Measurements from ENCODE around the gene JMJD8. TPM values are rescaled to one million over a fixed set of nuclear protein-coding genes. Genes with fewer than 3 reads are reported as not detected.

The JMJD8 gene
- total RNA-seq, 1 donor from 2014 or later: 43.1 TPM

DNA sequence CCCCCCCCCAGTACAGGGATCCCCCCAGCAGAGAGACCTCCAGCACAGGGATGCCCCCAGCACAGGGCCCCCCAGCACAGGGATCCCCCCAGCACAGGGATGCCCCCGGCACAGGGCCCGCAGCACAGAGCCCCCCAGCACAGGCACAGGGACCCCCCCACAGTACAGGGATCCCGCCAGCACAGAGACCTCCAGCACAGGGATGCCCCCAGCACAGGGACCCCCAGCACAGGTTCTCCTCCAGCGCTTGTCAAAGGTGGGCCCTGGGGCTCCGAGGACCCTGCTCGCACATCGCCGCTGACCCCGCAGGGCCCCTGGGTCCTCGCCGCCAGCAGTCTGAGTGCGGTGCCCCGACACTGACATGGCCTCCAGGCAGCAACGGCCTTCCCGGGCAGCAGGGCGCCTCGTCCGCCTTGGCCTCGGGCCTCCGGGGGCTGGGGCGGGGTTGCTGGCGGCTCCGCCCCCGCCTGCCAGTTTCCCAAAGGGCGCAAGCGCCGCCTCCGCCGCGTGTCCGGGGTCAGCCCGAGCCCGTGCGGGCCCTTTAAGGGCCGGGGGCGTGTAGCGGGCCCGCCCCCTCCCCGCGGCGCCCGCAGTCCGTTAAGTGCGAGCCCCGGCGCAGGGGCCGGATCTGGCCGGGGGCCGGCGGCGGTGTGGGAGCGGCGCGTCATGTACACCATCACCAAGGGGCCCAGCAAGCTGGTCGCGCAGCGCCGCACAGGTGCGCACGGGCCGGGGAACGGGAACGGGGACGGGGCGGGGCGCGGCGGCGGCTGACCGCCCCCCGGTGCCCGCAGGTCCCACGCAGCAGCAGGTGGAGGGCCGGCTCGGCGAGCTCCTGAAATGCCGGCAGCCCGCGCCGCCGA, 42.6 kb downstream of the JMJD8 start, which contains the start of gene MCRIP2:
MCRIP2 (plus strand) TSS at position 503 of the 863 bp plus-strand sequence; CDS start at position 667, 164 bp downstream.
- H3K9me3 ChIP-seq (replicated peaks): no peaks in the 10 kb centered on the region
- peak within 1 kb of the TSS; percentile 87 for H3K4me3 ChIP-seq
- H3K4me1 ChIP-seq: peaks cover 70% of the 10 kb centered on the region
- TF ChIP-seq CTCF (IDR thresholded peaks at IDR 0.05; ENCODE audit: borderline replicate concordance): no peak
- H3K27ac ChIP-seq (replicated peaks): peak within 1 kb of the TSS; percentile 97
- H3K36me3 ChIP-seq: peaks cover 7% of the 10 kb centered on the region
- intact Hi-C loops (cut with micrococcal nuclease): no loop called here
- DNase-seq: peak; percentile 89
- H3K27me3 ChIP-seq (ENCODE audit: low read depth): no peaks in the 10 kb centered on the region

- DNase-seq: no peak
- H3K4me1 ChIP-seq: peaks cover 68% of the 10 kb centered on the region
- peak overlapping the region; percentile 97 for H3K27ac ChIP-seq (replicated peaks)
- intact Hi-C loops (cut with micrococcal nuclease): no loop called here
- peak overlapping the region; percentile 87 for H3K4me3 ChIP-seq
- H3K9me3 ChIP-seq (replicated peaks): no peaks in the 10 kb centered on the region
- H3K36me3 ChIP-seq: peaks cover 7% of the 10 kb centered on the region
- no peak for TF ChIP-seq CTCF (IDR thresholded peaks at IDR 0.05; ENCODE audit: borderline replicate concordance)
- H3K27me3 ChIP-seq (ENCODE audit: low read depth): no peaks in the 10 kb centered on the region
Measured at GRCh38 chr16:640614-641013, 43.5 kb downstream of the JMJD8 start.

DNA sequence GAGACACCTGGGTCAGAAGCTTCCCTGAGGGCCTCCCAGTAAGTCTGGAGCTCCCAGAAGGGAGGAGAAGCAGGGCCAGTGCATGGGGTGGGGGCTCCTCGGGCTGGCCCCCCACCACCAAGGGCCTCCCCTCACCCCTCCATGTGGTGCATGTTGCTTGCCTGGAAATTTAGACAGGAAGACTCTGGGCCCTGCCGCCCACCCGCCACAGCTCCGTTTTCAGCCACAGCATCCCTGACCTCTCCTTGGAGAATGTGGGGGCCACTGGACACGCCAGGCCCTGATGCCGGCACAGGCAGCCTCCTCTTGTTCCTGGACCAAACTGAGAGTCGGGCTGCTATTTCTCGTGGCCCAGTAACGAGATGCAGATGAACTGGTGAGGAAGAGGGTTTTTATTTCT, 45.3 kb downstream of the JMJD8 start:
- no peak overlapping the region for H3K4me3 ChIP-seq
- peak overlapping the region; percentile 99 for H3K27ac ChIP-seq (replicated peaks)
- TF ChIP-seq CTCF (IDR thresholded peaks at IDR 0.05; ENCODE audit: borderline replicate concordance): no peak
- H3K4me1 ChIP-seq: peaks cover 60% of the 10 kb centered on the region
- no peak for DNase-seq
- H3K36me3 ChIP-seq: peaks cover 15% of the 10 kb centered on the region
- intact Hi-C loops (cut with micrococcal nuclease): no loop called here
- H3K9me3 ChIP-seq (replicated peaks): no peaks in the 10 kb centered on the region
- no peaks in the 10 kb centered on the region for H3K27me3 ChIP-seq (ENCODE audit: low read depth)

- DNase-seq: no peak
- Histone ChIP-seq H3K4me1 (peaks cover 52% of the 10 kb centered on the region), H3K27ac (replicated peaks) (peak overlapping the region; percentile 99), H3K9me3 (replicated peaks) (no peaks in the 10 kb centered on the region), H3K36me3 (peaks cover 16% of the 10 kb centered on the region), H3K4me3 (peak overlapping the region; percentile 91), H3K27me3 (ENCODE audit: low read depth) (no peaks in the 10 kb centered on the region)
- no peak for TF ChIP-seq CTCF (IDR thresholded peaks at IDR 0.05; ENCODE audit: borderline replicate concordance)
- intact Hi-C loops (cut with micrococcal nuclease): no loop called here
Measured at GRCh38 chr16:638034-638543, 46.0 kb downstream of the JMJD8 start.

GRCh38 chr16:637081-638018, 46.8 kb downstream of the JMJD8 start:
- intact Hi-C loops (cut with micrococcal nuclease): no loop called here
- no peak for TF ChIP-seq CTCF (IDR thresholded peaks at IDR 0.05; ENCODE audit: borderline replicate concordance)
- peak; percentile 93 for DNase-seq

More at GRCh38 chr16:637081-638018, 46.8 kb downstream of the JMJD8 start:
- Histone ChIP-seq H3K27ac (replicated peaks) (peak overlapping the region; percentile 99), H3K27me3 (ENCODE audit: low read depth) (no peaks in the 10 kb centered on the region), H3K9me3 (replicated peaks) (no peaks in the 10 kb centered on the region), H3K4me3 (peak overlapping the region; percentile 91), H3K4me1 (peaks cover 45% of the 10 kb centered on the region), H3K36me3 (peaks cover 22% of the 10 kb centered on the region)
